ENCODE data around the gene MEGF9.

Gene MEGF9

DNA sequence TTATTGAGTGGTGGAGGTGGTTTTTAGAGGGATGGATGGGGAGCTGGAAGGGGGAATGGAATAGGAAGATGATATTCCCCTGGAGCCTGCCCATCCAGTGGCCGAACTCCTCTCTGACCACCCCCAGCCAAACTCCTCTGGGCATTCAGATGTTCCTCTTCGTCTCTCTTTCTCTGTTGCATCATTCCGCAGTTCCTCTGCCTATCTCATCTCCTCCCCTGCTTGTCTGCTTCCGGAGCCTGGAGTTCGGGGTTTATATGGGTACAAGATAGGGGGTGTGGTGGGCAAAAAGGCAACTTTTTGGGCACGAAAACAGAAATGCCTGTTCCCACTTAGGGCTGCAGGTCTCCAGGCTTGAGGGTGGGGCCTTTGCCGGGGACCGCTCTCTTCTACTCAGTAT lies 122.1 kb downstream of the MEGF9 start:
- H3K27me3 ChIP-seq (ENCODE audit: control insufficient read depth, low read length), result no peaks in the 10 kb centered on the region
- no peak overlapping the region for H3K27ac ChIP-seq (ENCODE audit: low read depth, low read length)
- no peak overlapping the region for H3K4me3 ChIP-seq (ENCODE audit: low read length)

DNA sequence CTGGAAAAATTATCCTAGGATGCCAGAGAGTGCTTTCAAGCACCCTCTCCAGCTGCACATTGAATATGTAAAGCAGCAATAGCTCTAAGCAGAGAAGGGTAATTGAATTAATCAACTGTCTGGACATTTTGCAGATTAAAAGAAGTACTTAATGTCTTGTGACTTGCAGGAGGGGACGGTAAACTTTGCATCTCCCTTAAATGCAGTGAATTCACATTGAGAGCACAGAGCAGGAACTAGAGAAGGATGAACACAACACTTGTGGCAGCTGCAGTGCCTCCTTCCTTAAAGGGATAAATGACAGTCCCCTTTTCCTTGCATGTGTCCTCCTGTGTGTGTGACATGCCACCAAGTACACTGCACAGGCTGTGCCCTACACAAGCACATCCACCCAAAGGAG lies 126.9 kb downstream of the MEGF9 start:
- Histone ChIP-seq H3K27me3 (ENCODE audit: control insufficient read depth, low read length) (no peaks in the 10 kb centered on the region), H3K79me2 (ENCODE audit: control insufficient read depth, low read length) (no peaks in the 10 kb centered on the region), H3K4me3 (ENCODE audit: low read length) (no peak overlapping the region), H3K4me2 (ENCODE audit: low read length) (no peak overlapping the region; the same call in 1 of the 2 replicates), H3K4me1 (ENCODE audit: control insufficient read depth, low read length) (peaks cover 14% of the 10 kb centered on the region), H3K9me2 (replicated peaks; ENCODE audit: control insufficient read depth, low read length) (no peaks in the 10 kb centered on the region), H3K9me3 (ENCODE audit: control insufficient read depth, insufficient read depth, low read length) (no peaks in the 10 kb centered on the region), H3K36me3 (ENCODE audit: control insufficient read depth, low read length) (no peaks in the 10 kb centered on the region), H3K27ac (ENCODE audit: low read depth, low read length) (no peak overlapping the region), H3F3A (ENCODE audit: control insufficient read depth, insufficient read depth) (no peaks in the 10 kb centered on the region), H4K20me1 (ENCODE audit: control insufficient read depth, insufficient read depth, low read depth, low read length) (no peaks in the 10 kb centered on the region)
- TF ChIP-seq, protein P1, sequence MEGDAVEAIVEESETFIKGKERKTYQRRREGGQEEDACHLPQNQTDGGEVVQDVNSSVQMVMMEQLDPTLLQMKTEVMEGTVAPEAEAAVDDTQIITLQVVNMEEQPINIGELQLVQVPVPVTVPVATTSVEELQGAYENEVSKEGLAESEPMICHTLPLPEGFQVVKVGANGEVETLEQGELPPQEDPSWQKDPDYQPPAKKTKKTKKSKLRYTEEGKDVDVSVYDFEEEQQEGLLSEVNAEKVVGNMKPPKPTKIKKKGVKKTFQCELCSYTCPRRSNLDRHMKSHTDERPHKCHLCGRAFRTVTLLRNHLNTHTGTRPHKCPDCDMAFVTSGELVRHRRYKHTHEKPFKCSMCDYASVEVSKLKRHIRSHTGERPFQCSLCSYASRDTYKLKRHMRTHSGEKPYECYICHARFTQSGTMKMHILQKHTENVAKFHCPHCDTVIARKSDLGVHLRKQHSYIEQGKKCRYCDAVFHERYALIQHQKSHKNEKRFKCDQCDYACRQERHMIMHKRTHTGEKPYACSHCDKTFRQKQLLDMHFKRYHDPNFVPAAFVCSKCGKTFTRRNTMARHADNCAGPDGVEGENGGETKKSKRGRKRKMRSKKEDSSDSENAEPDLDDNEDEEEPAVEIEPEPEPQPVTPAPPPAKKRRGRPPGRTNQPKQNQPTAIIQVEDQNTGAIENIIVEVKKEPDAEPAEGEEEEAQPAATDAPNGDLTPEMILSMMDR (IDR thresholded peaks at IDR 0.05; ENCODE audit: low read depth, low read length, poor library complexity, severe bottlenecking), result no peak

More for the DNA sequence above, 122.1 kb downstream of the MEGF9 start:
- Histone ChIP-seq H3K4me2 (ENCODE audit: low read length) (no peak overlapping the region), H3F3A (ENCODE audit: control insufficient read depth, insufficient read depth) (no peaks in the 10 kb centered on the region), H3K79me2 (ENCODE audit: control insufficient read depth, low read length) (no peaks in the 10 kb centered on the region), H3K4me1 (ENCODE audit: control insufficient read depth, low read length) (peaks cover 6% of the 10 kb centered on the region), H4K20me1 (ENCODE audit: control insufficient read depth, insufficient read depth, low read depth, low read length) (no peaks in the 10 kb centered on the region), H3K36me3 (ENCODE audit: control insufficient read depth, low read length) (no peaks in the 10 kb centered on the region), H3K9me3 (ENCODE audit: control insufficient read depth, insufficient read depth, low read length) (no peaks in the 10 kb centered on the region), H3K9me2 (replicated peaks; ENCODE audit: control insufficient read depth, low read length) (no peaks in the 10 kb centered on the region)
- no peak for TF ChIP-seq EZH2phosphoT487 (IDR thresholded peaks at IDR 0.05; ENCODE audit: borderline replicate concordance, low read length)

DNA sequence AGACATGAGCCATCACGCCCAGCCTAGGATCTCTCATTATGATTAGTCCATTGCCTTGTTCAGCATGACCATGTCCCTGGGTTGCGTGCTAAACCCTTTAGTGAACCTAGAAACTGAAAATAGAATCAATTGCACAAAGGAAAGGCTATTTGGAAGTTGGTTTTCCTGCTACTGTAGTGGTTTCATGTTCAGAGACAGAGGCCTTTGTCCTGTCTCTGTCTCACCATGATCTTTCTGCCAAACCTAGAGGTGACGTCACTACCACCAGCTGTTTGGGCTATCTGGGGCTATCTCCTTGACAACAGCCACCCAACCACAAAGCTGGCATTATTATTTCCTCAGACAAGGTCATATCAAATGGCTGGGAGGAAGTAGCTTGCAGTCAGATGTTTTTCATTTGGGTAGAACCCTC lies 130.3 kb downstream of the MEGF9 start:
- Histone ChIP-seq H3K36me3 (ENCODE audit: control insufficient read depth, low read length) (peaks cover 7% of the 10 kb centered on the region), H3K9me2 (replicated peaks; ENCODE audit: control insufficient read depth, low read length) (no peaks in the 10 kb centered on the region), H3K4me1 (ENCODE audit: control insufficient read depth, low read length) (peaks cover 25% of the 10 kb centered on the region), H3K9me3 (ENCODE audit: control insufficient read depth, insufficient read depth, low read length) (no peaks in the 10 kb centered on the region), H3K27me3 (ENCODE audit: control insufficient read depth, low read length) (no peaks in the 10 kb centered on the region), H3K4me2 (ENCODE audit: low read length) (no peak overlapping the region), H3K27ac (ENCODE audit: low read depth, low read length) (no peak overlapping the region), H3F3A (ENCODE audit: control insufficient read depth, insufficient read depth) (no peaks in the 10 kb centered on the region), H4K20me1 (ENCODE audit: control insufficient read depth, insufficient read depth, low read depth, low read length) (no peaks in the 10 kb centered on the region), H3K79me2 (ENCODE audit: control insufficient read depth, low read length) (peaks cover 13% of the 10 kb centered on the region), H3K4me3 (ENCODE audit: low read length) (no peak overlapping the region)
- TF ChIP-seq, protein P1 (IDR thresholded peaks at IDR 0.05; ENCODE audit: low read depth, low read length, poor library complexity, severe bottlenecking), result no peak
- no peak for TF ChIP-seq EZH2phosphoT487 (IDR thresholded peaks at IDR 0.05; ENCODE audit: borderline replicate concordance, low read length)

DNA sequence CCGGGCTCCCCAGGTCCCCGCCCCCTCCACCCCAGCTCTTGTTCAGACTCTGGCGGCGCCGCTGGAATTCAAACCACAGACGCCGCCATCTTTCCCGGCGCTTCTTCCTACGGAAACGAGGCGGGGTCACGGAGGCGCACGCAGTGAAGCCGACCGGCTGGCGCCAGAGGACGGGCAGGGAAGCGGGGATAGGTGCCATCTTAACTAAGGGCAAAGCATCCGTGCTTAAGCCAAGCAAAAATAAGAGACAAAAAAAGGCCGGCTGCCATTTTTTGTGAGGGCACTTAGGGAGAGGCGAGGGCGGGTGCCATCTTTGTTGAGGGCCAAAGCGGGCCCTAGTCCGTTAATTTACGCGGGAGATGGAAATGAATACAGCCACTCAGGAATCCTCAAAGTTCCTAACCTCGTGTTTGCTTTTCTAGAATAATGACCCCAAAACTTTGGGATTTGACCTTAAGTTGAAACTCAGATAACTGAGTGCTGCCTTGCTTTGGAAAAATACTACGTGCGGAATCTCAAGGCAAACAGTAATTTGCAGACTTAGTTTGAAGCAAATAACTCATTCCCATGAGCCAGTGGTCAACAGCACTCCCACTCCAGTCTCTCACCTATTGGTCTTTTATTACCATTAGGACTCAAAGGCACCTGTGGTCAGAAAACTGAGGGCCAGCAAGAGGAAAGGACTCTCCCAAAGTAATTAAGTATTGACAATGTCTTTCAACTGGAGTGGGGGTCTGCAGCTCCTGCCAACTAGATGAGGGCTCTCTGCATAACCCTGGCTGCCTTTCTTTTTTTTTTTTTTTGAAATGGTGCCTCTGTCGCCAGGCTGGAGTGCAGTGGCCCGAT lies 134.0 kb downstream of the MEGF9 start, which contains the start of gene CDK5RAP2:
TSS of gene CDK5RAP2 (minus strand) at position 117 of the 846 bp plus-strand sequence. CDS start 189 bp downstream, outside the sequence.
- Histone ChIP-seq H4K20me1 (ENCODE audit: control insufficient read depth, insufficient read depth, low read depth, low read length) (no peaks in the 10 kb centered on the region; the same call in 1 of the 2 replicates), H3K27ac (ENCODE audit: low read depth, low read length) (peak within 1 kb of the TSS; percentile 34), H3K36me3 (ENCODE audit: control insufficient read depth, low read length) (peaks cover 12% of the 10 kb centered on the region), H3K4me1 (ENCODE audit: control insufficient read depth, low read length) (peaks cover 21% of the 10 kb centered on the region), H3K9me2 (replicated peaks; ENCODE audit: control insufficient read depth, low read length) (no peaks in the 10 kb centered on the region), H3K27me3 (ENCODE audit: control insufficient read depth, low read length) (no peaks in the 10 kb centered on the region), H3K4me3 (ENCODE audit: low read length) (peak within 1 kb of the TSS; percentile 99), H3K9me3 (ENCODE audit: control insufficient read depth, insufficient read depth, low read length) (no peaks in the 10 kb centered on the region), H3F3A (ENCODE audit: control insufficient read depth, insufficient read depth) (no peaks in the 10 kb centered on the region), H3K4me2 (ENCODE audit: low read length) (peak within 1 kb of the TSS; percentile 79), H3K79me2 (ENCODE audit: control insufficient read depth, low read length) (peaks cover 50% of the 10 kb centered on the region)
- TF ChIP-seq EZH2phosphoT487 (IDR thresholded peaks at IDR 0.05; ENCODE audit: borderline replicate concordance, low read length), result no peak
- TF ChIP-seq, protein P1 (IDR thresholded peaks at IDR 0.05; ENCODE audit: low read depth, low read length, poor library complexity, severe bottlenecking), result no peak

All from DOHH2 (cell line).